Liver (tissue), 9 donors: ENCODE data around the gene SLC35B4. TPM values are rescaled to one million over a fixed set of nuclear protein-coding genes. Genes with fewer than 3 reads are reported as not detected.

ENCODE experiments used
- DNase-seq: peaks from one replicate; pipeline ENCODE4 v3.0.0-alpha.2; 2017; ENCODE audit warnings: low spot score
- H3K27ac ChIP-seq, 2 donors: one replicate each; pipeline ENCODE4 v1.7.0; 2013; ENCODE audit warnings: inconsistent platforms in 2 of 2, low read length in 2 of 2, control low read depth in 1 of 2, low read depth in 1 of 2, mild to moderate bottlenecking in 1 of 2
- H3K27me3 ChIP-seq, 4 donors: one replicate each; pipeline versions ENCODE4 v1.6.1 to v1.7.0; 2013; ENCODE audit warnings: low read length in 3 of 4, inconsistent platforms in 1 of 4, mild to moderate bottlenecking in 1 of 4, moderate library complexity in 1 of 4; ENCODE audit not compliant: control insufficient read depth in 4 of 4, insufficient read depth in 4 of 4
- H3K36me3 ChIP-seq, 4 donors: one replicate each; pipeline versions ENCODE4 v1.6.1 to v1.7.0; 2013; ENCODE audit warnings: low read length in 3 of 4, mild to moderate bottlenecking in 3 of 4, low read depth in 1 of 4, moderate library complexity in 1 of 4; ENCODE audit not compliant: control insufficient read depth in 4 of 4, insufficient read depth in 3 of 4
- H3K4me1 ChIP-seq, 4 donors: one replicate each; pipeline versions ENCODE4 v1.6.1 to v1.7.0; 2013; ENCODE audit warnings: low read length in 3 of 4, mild to moderate bottlenecking in 3 of 4, moderate library complexity in 1 of 4; ENCODE audit not compliant: control insufficient read depth in 4 of 4, insufficient read depth in 4 of 4
- H3K4me3 ChIP-seq, 3 donors: one replicate each; pipeline versions ENCODE4 v1.6.1 to v1.7.0; 2013; ENCODE audit warnings: low read length in 3 of 3, control low read depth in 1 of 3, low read depth in 1 of 3, mild to moderate bottlenecking in 1 of 3
- H3K9ac ChIP-seq, 2 donors: one replicate each; pipeline ENCODE4 v1.7.0; 2013; ENCODE audit warnings: low read length in 2 of 2, mild to moderate bottlenecking in 2 of 2, moderate library complexity in 2 of 2, control low read depth in 1 of 2, low read depth in 1 of 2
- H3K9me3 ChIP-seq, 4 donors: one replicate each; pipeline versions ENCODE4 v1.6.1 to v1.7.0; 2013; ENCODE audit warnings: low read length in 3 of 4; ENCODE audit not compliant: control insufficient read depth in 4 of 4
- ATF3 ChIP-seq: IDR thresholded peaks from 2 replicates; pipeline ENCODE4 v1.6.1; 2016; ENCODE audit warnings: antibody characterized with exemption
- CTCF ChIP-seq: fragments of 150-350 bp; IDR thresholded peaks from 2 replicates; pipeline ENCODE4 v1.5.1; 2017; ENCODE audit warnings: improper control_type of control experiment, low read depth, low read length; ENCODE audit not compliant: missing input control
- EGR1 ChIP-seq, 2 donors: IDR thresholded peaks; 2 replicates each; pipeline ENCODE4 v1.6.1; 2016 to 2018; ENCODE audit warnings: antibody characterized with exemption in 2 of 2, low read depth in 2 of 2
- FOXA1 ChIP-seq: IDR thresholded peaks from 2 replicates; pipeline ENCODE4 v1.6.1; 2016; ENCODE audit warnings: antibody characterized with exemption
- FOXA2 ChIP-seq: IDR thresholded peaks from 2 replicates; pipeline ENCODE4 v1.6.1; 2016; ENCODE audit warnings: antibody characterized with exemption
- GABPA ChIP-seq, 2 donors: IDR thresholded peaks in 1 of 2; conservative IDR thresholded peaks in 1 of 2; 2 replicates each; pipeline ENCODE4 v1.6.1; 2016; ENCODE audit warnings: antibody characterized with exemption in 2 of 2, mild to moderate bottlenecking in 1 of 2, moderate library complexity in 1 of 2
- HNF4A ChIP-seq, 2 donors: conservative IDR thresholded peaks; 2 replicates each; pipeline ENCODE4 v1.6.1; 2016; ENCODE audit warnings: antibody characterized with exemption in 2 of 2, mild to moderate bottlenecking in 2 of 2
- HNF4G ChIP-seq: IDR thresholded peaks from 2 replicates; pipeline ENCODE4 v1.6.1; 2016; ENCODE audit warnings: antibody characterized with exemption
- JUND ChIP-seq, 2 donors: IDR thresholded peaks; 2 replicates each; pipeline ENCODE4 v1.6.1; 2016; ENCODE audit warnings: antibody characterized with exemption in 2 of 2
- MAX ChIP-seq: IDR thresholded peaks from 2 replicates; pipeline ENCODE4 v1.6.1; 2016; ENCODE audit warnings: antibody characterized with exemption
- NR2F2 ChIP-seq: IDR thresholded peaks from 2 replicates; pipeline ENCODE4 v1.6.1; 2016; ENCODE audit warnings: antibody characterized with exemption
- RAD21 ChIP-seq, 2 donors: IDR thresholded peaks; 2 replicates each; pipeline ENCODE4 v1.6.1; 2016; ENCODE audit warnings: antibody characterized with exemption in 2 of 2, mild to moderate bottlenecking in 2 of 2
- RXRA ChIP-seq, 2 donors: IDR thresholded peaks; 2 replicates each; pipeline ENCODE4 v1.6.1; 2017 to 2018; ENCODE audit warnings: antibody characterized with exemption in 2 of 2, mild to moderate bottlenecking in 1 of 2
- SP1 ChIP-seq: IDR thresholded peaks from 2 replicates; pipeline ENCODE4 v1.6.1; 2018; ENCODE audit warnings: antibody characterized with exemption, mild to moderate bottlenecking
- TAF1 ChIP-seq: conservative IDR thresholded peaks from 2 replicates; pipeline ENCODE4 v1.6.1; 2016; ENCODE audit warnings: antibody characterized with exemption, mild to moderate bottlenecking
- YY1 ChIP-seq: IDR thresholded peaks from 2 replicates; pipeline ENCODE4 v1.6.1; 2016; ENCODE audit warnings: antibody characterized with exemption, mild to moderate bottlenecking
- ZBTB33 ChIP-seq: IDR thresholded peaks from 2 replicates; pipeline ENCODE4 v1.6.1; 2016; ENCODE audit warnings: antibody characterized with exemption
- WGBS: extraction: QIAGEN DNeasy Blood & Tissue Kit; methylation state at CpG from one replicate; pipeline ENCODE4 v1.1.7; 2013; 5-methylcytosine and 5-hydroxymethylcytosine counted together
- polyA plus RNA-seq, 2 donors: library from polyadenylated mRNA; stranded (reverse) in 1 of 2; unstranded in 1 of 2; fragments of 200-250 nt in 1 of 2; fragments of >200 nt in 1 of 2; fragmentation: Nextera tagmentation in 1 of 2; extraction: Ambion mirVana in 1 of 2; gene quantifications; one replicate each; pipeline versions ENCODE4 v1.2.1 to v1.2.3, GENCODE V29; 2013 to 2015
- total RNA-seq, 2 donors: library from RNA; depleted of rRNA; stranded (reverse); fragments of >200 nt; gene quantifications; one replicate each; pipeline ENCODE4 v1.2.3, GENCODE V29; 2014
- donor health status: healthy.
- donor health status: healthy.
- donor health status: healthy.
- donor health status: healthy.
- donor health status: healthy.

Gene SLC35B4
- total and polyA plus RNA-seq, 4 donors, result 5.7 to 17.7 (median 8.9) TPM

- no peak overlapping the region for H3K27ac ChIP-seq
- no peaks in the 10 kb centered on the region for H3K27me3 ChIP-seq
- 70% methylated on average over 5 of the region's 5 CpGs for WGBS
- peaks cover 3 to 15% (median 8%) of the 10 kb centered on the region in 4 donors for H3K4me1 ChIP-seq
- DNase-seq, result no peak
- H3K36me3 ChIP-seq, result no peaks in the 10 kb centered on the region
- no peak overlapping the region for H3K4me3 ChIP-seq
- no peak for TF ChIP-seq EGR1 (IDR thresholded peaks at IDR 0.05; ENCODE audit: low read depth in 2 of 2)
- no peak for TF ChIP-seq SP1
- no peak for TF ChIP-seq HNF4A (conservative IDR thresholded peaks at IDR 0.05)
- TF ChIP-seq NR2F2, result no peak
- no peak for TF ChIP-seq RAD21 (IDR thresholded peaks at IDR 0.05)
- no peak for TF ChIP-seq FOXA2
- TF ChIP-seq ZBTB33, result no peak
- TF ChIP-seq GABPA (IDR thresholded peaks at IDR 0.05 in 1 of 2, conservative IDR thresholded peaks at IDR 0.05 in 1 of 2), result no peak
- no peak for TF ChIP-seq JUND (IDR thresholded peaks at IDR 0.05)
- no peak for TF ChIP-seq RXRA (IDR thresholded peaks at IDR 0.05)
- no peak for TF ChIP-seq ATF3
- no peak for TF ChIP-seq HNF4G
- TF ChIP-seq TAF1, result no peak
- TF ChIP-seq CTCF, result no peak
- no peaks in the 10 kb centered on the region for H3K9me3 ChIP-seq
- H3K9ac ChIP-seq, result no peak overlapping the region
These were observed 39.8 kb downstream of the SLC35B4 start for GRCh38 chr7:134276951-134277350.

GRCh38 chr7:134262322-134262721, 54.4 kb downstream of the SLC35B4 start:
- Histone ChIP-seq H3K4me3 (no peak overlapping the region), H3K36me3 (no peaks in the 10 kb centered on the region), H3K27ac (no peak overlapping the region), H3K4me1 (no peaks in the 10 kb centered on the region), H3K9ac (no peak overlapping the region), H3K27me3 (no peaks in the 10 kb centered on the region), H3K9me3 (peaks cover 0 to 2% (median 0%) of the 10 kb centered on the region in 4 donors)
- WGBS, result 97% methylated on average over 4 of the region's 4 CpGs
- TF ChIP-seq SP1 (no peak), TAF1 (no peak), HNF4G (no peak), MAX (no peak), GABPA (IDR thresholded peaks at IDR 0.05 in 1 of 2, conservative IDR thresholded peaks at IDR 0.05 in 1 of 2) (no peak), RXRA (IDR thresholded peaks at IDR 0.05) (no peak), NR2F2 (no peak), ZBTB33 (no peak), HNF4A (conservative IDR thresholded peaks at IDR 0.05) (no peak), CTCF (no peak), YY1 (no peak), JUND (IDR thresholded peaks at IDR 0.05) (no peak), FOXA1 (no peak), ATF3 (no peak)
- DNase-seq, result no peak
